GM12891 (cell line): Measurements from ENCODE around the gene BCAN.

Experiments
- POLR2A ChIP-seq: IDR thresholded peaks from 2 replicates; pipeline ENCODE4 v1.6.1; 2011; ENCODE audit warnings: low read depth, low read length, control low read depth
- POLR2AphosphoS5 ChIP-seq: IDR thresholded peaks from 2 replicates; pipeline ENCODE4 v1.6.1; 2011; ENCODE audit warnings: low read depth, low read length, control low read depth
- POU2F2 ChIP-seq: IDR thresholded peaks from 2 replicates; pipeline ENCODE4 v1.6.1; 2011; ENCODE audit warnings: low read depth, mild to moderate bottlenecking, control low read depth, low read length, moderate library complexity
- SPI1 ChIP-seq: IDR thresholded peaks from 2 replicates; pipeline ENCODE4 v1.6.1; 2011; ENCODE audit warnings: low read depth, low read length, control low read depth
- TAF1 ChIP-seq: IDR thresholded peaks from 2 replicates; pipeline ENCODE4 v1.6.1; 2011; ENCODE audit warnings: low read depth, low read length, control low read depth

- TF ChIP-seq POLR2A (no peak), TAF1 (no peak), POLR2AphosphoS5 (no peak), POU2F2 (no peak), SPI1 (no peak)
Observed at GRCh38 chr1:156703741-156704140, 61.8 kb downstream of the BCAN start.
